HG02588 (cell line): ENCODE data around the gene IYD.
"Not testable (repeated sequence)": the region's sequence is repeated elsewhere in the genome, so short reads cannot be mapped to it uniquely, and the experiment has no call there.

Experiments used
- ATAC-seq: cut with Tn5 transposase; IDR thresholded peaks from one replicate; pipeline ENCODE4 v1.9.1; 2021; ENCODE audit warnings: mild to moderate bottlenecking, moderate library complexity; ENCODE audit not compliant: unreplicated experiment

Gene IYD

DNA sequence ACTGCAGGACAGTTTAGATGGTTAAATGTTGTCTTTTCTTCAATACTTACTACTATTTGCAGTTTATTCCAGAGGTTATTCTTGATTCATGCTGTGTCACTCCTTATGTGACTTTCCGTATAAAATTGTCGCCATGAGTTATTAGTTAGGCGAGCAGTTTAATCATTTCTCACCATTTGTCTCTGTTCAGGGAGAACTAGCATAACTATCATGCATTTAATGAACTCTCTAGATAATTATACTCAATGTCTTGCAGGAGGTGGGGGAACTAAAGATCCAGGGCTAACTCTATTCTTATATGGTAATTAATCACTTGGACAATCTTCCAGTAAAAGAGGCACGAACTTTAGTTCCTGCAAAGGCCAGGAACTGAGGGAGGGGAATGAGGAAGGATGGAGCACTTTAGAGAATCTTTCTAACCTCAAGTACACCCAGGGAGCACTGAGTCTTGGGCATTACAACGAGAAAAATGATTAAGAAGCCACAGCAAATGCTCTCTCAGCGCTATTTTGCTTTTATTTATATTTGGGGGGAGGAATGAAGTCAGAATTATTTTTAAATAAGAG, 58.3 kb downstream of the IYD start:
- ATAC-seq, result no peak

DNA sequence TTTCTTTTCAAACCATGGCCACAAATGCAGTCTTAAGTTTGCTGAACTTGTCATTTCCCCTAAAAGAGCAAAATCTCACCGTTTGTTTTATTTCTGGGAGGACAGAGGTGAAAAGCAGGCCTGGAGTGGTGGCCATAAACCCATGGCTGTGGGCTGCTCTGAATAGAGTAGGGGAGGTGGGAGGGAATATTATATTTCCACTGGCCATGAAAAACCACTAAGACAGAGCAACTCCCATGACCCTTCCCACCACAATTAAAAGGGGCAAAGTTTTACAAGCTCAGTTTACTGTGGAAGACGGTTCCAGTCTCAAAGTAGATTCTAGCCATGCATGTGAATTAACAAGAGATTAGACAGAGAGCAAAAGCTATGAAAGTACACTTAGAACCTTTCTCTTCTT, 59.0 kb downstream of the IYD start:
- no peak for ATAC-seq

DNA sequence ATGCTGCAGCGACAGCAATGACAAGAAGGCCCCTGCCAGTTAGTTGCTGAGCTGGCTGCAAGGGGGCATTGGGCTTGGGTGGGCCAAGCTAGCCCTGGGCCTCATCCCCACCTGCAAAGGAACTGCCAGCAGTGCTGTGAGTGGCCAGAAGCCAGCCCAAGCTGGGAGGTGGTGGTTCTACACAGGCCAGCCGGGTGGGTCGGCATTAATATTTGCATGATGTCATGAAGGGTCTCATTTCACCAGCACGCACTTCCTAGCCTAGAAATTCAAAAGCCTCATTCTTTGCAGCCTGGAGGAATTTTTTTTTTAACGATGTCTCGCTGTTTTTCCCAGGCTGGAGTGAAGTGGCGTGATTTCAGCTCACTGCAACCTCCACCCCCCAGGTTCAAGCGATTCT, 62.0 kb downstream of the IYD start:
- no peak for ATAC-seq

DNA sequence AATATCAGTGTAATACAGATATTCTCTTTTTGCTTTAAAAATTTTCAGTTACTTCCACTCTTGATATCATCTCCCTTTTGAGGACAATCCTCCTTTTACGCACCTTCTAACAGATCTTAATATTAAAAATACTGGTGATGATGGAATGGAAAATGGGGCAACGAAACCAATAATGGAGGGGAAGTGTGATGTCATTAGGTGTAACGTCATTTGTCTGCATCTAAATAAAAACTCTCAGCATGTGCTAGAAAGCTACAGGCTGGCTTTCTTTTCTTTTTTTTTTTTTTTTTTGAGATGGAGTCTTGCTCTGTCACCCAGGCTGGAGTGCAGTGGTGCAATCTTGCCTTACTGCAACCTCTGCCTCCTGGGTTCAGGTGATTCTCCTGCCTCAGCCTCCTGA, 66.5 kb downstream of the IYD start:
- no peak for ATAC-seq

DNA sequence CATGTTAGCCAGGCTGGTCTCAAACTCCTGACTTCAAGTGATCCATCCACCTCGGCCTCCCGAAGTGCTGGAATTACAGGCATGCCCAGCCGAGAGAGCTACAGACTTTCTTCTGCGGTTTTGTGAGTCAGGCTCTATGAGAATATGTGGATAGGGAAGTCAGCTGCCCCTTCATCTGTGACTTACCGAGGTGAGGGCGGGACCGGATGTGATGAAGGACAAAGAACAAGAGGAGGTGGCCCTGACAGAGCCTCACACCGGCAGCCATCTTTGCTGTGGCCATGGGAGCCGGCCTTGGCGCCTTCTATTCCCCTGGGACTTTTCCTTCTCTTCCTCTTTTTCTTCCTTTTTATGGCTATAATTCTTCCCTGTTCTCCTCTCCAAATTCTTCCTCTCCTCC, 67.0 kb downstream of the IYD start:
- ATAC-seq, result no peak

DNA sequence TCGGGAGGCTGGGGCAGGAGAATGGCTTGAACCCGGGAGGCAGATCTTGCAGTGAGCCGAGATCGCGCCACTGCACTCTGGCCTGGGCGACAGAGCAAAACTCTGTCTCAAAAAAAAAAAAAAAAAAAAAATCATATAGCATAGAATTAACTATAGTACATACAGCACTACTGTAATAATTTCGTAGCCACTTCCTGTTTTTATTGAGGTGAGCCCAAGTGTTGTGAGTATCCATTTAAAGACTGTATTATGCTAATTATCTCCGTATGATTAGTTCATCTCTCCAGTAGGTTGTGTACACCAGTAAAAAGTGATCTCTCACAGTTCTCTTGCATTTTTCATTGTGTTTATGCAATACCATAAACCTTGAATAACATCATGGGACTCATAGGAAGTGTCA, 70.6 kb downstream of the IYD start:
- ATAC-seq, result no peak

DNA sequence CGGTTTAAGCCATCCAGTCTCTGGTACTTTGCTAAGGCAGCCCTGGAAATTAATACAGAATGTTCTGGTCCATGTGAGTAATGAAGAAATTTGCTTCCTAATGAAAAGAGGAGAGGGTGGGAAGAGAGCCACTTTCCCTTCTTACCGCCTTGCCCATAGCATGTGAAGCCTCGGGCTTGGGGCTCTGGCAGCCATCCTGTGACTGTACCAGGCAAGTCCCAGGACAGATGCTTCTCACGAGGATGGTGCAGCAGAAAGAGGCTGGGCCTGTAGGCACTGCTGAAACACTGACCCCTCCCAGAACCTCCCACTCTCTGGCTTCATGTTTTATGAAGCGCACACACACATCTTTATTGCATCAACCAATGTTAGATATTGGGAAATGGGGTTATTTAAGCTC, 74.8 kb downstream of the IYD start:
- ATAC-seq, result no peak

DNA sequence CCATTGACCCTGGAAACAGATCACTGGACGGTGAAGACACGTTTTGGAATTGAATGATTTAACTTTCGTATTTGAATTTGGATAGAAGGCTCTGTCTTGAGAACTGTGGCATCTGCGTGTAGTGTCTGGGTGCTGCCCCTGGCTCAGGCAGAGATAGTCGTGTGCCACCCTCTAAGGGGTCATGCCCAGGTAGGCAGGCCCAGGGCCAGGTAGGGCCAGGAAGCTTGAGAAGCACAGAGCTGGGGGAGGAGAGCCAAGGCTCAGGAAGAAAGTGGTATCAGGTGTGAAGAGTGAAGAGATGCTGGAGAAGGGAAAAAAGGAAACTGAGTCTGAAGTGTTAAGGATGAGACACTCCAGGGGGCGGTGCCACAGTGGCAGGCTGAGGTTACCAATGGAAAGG, 75.5 kb downstream of the IYD start:
- no peak for ATAC-seq

DNA sequence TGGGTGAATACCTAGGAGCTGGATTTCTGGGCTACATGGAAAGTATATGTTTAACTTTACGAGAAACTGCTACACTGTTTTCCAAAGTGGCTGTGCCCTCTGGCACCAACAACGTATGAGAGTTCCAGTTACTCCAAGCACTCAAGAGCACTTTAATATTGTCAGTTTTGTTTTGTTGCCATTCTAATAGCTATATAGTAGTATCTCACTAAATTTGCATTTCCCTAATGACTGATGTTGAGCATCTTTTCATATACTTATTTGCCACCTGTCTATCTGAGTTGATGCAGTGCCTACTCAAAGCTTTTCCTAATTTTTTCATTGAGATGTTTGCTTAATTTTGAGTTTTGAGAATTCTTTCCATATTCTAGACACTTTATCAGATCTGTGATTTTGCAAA, 76.7 kb downstream of the IYD start:
- no peak for ATAC-seq

DNA sequence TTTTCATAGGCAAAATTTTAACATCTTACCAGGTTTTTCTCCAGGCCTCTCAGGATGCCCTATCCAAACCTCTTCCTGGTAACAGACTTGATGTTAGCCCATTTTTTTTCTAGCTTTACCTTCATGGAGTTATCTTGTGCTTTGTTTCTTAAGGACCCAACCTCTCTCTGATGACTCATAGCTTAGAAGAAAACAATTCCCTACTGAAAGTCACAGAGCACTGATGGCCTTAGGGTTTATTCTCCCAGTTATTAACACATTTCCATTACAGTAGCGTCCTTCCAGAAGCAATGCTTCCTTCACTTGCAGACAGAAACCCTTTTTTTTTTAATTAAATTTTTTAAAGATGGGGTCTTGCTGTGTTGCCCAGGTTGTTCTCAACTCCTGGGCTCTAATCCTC, 79.4 kb downstream of the IYD start:
- no peak for ATAC-seq

DNA sequence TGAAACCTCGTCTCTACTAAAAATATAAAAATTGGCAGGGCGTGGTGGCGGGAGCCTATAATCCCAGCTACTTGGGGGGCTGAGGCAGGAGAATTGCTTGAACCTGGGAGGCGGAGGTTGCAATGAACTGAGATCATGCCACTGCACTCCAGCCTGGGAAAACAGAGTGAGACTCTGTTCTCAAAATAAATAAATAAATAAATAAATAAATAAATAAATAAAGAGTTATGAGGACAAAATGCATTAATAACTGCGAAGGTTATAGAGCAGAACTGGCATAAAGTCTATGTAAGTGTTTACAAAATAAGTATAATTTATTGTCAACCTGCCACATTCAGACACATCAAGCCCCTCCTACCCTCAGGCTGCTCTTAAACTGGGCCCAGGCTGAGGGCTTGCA, 80.2 kb downstream of the IYD start:
- not testable (repeated sequence) for ATAC-seq

DNA sequence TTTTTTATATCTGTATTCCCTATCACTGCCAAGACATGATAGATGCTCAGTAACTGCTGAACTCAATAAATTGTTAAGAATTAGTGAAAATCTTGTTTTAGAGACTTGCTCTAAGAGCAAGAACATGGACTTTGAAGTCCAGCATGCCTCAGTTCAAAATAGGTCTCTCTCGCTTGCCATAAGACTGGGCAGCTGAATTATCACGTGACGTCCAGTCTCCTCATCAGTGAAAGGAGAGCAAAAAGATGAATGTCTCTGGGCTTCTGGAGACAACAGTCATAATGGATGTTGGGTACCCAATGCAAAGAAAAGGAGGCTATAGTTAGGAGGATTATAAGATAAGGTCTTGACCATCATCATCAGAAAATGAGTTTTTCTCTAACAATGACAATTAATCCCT, 82.1 kb downstream of the IYD start:
- no peak for ATAC-seq

DNA sequence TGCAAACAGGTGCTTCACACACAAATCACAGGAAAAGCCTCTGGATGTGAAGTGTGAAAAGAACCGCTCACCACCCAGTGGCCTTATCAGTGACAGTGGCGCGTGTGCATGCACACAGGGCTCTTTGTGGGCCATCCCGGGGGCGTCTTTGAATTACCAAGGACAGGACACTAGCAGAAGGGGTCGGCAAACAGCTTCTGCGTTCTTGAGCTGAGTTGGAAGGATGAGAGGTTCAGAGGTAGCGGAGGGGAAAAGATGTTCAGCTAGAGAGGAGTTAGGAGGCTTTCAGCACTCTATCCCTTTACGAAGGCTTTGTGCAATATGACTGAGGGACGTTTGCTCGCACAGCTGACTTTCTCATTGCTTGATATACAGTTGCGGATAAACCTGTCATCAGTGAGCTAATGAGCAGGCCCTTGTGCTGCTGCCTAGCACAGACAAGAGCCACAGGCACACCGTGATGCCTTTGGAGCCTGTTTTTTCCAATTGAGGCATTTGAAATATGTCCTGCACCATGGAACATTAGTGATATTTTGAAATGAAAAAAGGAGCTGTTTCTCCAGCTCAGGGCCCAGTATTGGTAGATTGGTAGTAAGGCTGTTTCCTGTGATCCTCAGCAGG, 83.1 kb downstream of the IYD start:
- no peak for ATAC-seq

DNA sequence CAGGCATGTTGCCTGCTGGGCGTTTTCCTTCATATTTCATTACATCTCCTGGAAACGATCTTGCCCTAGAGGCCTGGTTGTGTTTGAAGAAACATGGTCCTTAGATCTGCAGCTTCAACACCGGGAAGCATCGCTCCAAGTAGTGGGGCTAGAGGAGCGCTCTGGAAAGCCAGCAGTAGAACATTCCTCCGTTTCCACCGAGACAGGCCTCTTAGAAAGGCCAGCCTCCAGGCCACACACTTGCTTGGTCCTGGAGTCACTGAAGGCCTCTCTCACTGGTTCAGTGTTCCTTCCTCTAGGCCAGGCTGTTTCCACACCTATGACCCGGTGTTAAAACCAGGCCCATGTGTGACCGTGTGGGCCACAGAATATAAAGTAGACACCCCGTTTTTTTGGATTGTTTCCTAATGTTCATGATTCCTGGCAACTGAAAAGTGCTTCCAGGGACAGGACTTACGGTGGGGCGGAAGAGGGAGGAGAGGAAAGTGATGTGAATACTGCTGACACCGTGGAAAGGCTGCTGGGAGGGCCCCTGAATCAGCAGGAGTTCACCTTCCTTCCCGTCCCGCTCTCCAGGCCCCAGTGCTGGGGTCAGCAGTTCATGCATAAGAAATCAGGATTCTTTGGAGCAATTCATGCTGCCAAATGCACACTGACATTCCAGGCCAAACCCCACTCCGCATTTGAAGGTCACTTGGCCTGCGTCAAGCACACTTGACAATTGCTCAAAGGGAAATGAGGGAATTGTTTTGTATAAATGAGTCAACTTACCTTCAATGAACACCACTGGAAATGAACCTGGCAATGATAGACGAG, 83.8 kb downstream of the IYD start:
- ATAC-seq, result no peak

DNA sequence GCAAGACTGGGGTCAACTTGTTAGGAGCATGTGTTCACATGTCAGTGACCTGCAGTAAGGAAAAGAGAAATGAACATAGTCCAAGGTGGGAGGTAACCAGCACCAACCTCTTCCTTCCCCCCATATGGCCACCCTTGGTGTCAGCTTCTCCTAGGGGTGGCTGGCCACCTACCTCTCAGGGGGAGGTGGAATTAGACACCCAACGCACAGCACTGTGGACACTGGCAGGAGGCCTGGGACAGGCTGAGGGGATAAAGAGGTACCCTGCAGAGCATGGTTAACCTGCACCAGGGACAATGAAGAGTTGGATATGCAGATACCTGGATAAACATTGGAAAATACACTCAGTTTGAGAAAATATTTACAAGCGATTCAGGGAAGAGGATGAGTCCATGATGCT, 84.5 kb downstream of the IYD start:
- ATAC-seq, result no peak
